Measurements from ENCODE around the gene ANKRA2. TPM values are rescaled to one million over a fixed set of nuclear protein-coding genes. Genes with fewer than 3 reads are reported as not detected.
A peak's percentile ranks its signal among the peaks of the same experiment; 100 is the strongest.

The ANKRA2 gene
- total RNA-seq, 2 donors from 2014 or later = 17.5 to 18.3 TPM

- H3K27me3 ChIP-seq = no peaks in the 10 kb centered on the region
- H3K27ac ChIP-seq = no peak overlapping the region
- no peaks in the 10 kb centered on the region for H3K36me3 ChIP-seq
- no peak overlapping the region for H3K4me3 ChIP-seq
- TF ChIP-seq CTCF (IDR thresholded peaks at IDR 0.05) = no peak
- no peak overlapping the region for H3K9ac ChIP-seq (ENCODE audit: low read depth in 2 of 2, low read length in 2 of 2)
- intact Hi-C loops (cut with DNase I) = no loop called here
- DNase-seq = peak; percentile 58
- H3K9me3 ChIP-seq = no peaks in the 10 kb centered on the region
- no peaks in the 10 kb centered on the region for H3K4me1 ChIP-seq
Observed at GRCh38 chr5:73605223-73606087, 40.0 kb upstream of the ANKRA2 start.

- no peaks in the 10 kb centered on the region for H3K4me1 ChIP-seq
- intact Hi-C loops (cut with DNase I) = no loop called here
- no peak overlapping the region for H3K4me3 ChIP-seq
- H3K27me3 ChIP-seq = no peaks in the 10 kb centered on the region
- no peak for TF ChIP-seq CTCF (IDR thresholded peaks at IDR 0.05)
- no peak overlapping the region for H3K9ac ChIP-seq (ENCODE audit: low read depth in 2 of 2, low read length in 2 of 2)
- H3K27ac ChIP-seq = no peak overlapping the region
- H3K36me3 ChIP-seq = no peaks in the 10 kb centered on the region
- DNase-seq = no peak
- H3K9me3 ChIP-seq = no peaks in the 10 kb centered on the region
Observed at GRCh38 chr5:73603998-73604397, 38.6 kb upstream of the ANKRA2 start.

GRCh38 chr5:73599380-73599779 is 33.9 kb upstream of the ANKRA2 start:
- no peak for DNase-seq
- no peak overlapping the region for H3K4me3 ChIP-seq
- no peak overlapping the region for H3K27ac ChIP-seq
- H3K4me1 ChIP-seq = no peaks in the 10 kb centered on the region
- H3K36me3 ChIP-seq = no peaks in the 10 kb centered on the region
- intact Hi-C loops (cut with DNase I) = no loop called here
- H3K9ac ChIP-seq (ENCODE audit: low read depth in 2 of 2, low read length in 2 of 2) = no peak overlapping the region
- no peaks in the 10 kb centered on the region for H3K9me3 ChIP-seq
- H3K27me3 ChIP-seq = no peaks in the 10 kb centered on the region
- no peak for TF ChIP-seq CTCF (IDR thresholded peaks at IDR 0.05)

GRCh38 chr5:73596705-73597328 is 31.4 kb upstream of the ANKRA2 start:
- Histone ChIP-seq H3K9ac (ENCODE audit: low read depth in 2 of 2, low read length in 2 of 2) (no peak overlapping the region), H3K4me1 (no peaks in the 10 kb centered on the region), H3K4me3 (no peak overlapping the region), H3K36me3 (no peaks in the 10 kb centered on the region), H3K27ac (no peak overlapping the region), H3K27me3 (no peaks in the 10 kb centered on the region), H3K9me3 (no peaks in the 10 kb centered on the region)
- TF ChIP-seq CTCF (IDR thresholded peaks at IDR 0.05) = peak; percentile 43
- intact Hi-C loops (cut with DNase I) = no loop called here
- DNase-seq = peak; percentile 53

- Histone ChIP-seq H3K27me3 (no peaks in the 10 kb centered on the region), H3K9ac (ENCODE audit: low read depth in 2 of 2, low read length in 2 of 2) (no peak overlapping the region), H3K27ac (no peak overlapping the region), H3K4me1 (no peaks in the 10 kb centered on the region), H3K36me3 (no peaks in the 10 kb centered on the region), H3K4me3 (no peak overlapping the region), H3K9me3 (no peaks in the 10 kb centered on the region)
- intact Hi-C loops (cut with DNase I) = loop anchor here (5.0 kb wide), 1 partner anchor 100 kb away; no protein-coding TSS in a partner anchor
- no peak for TF ChIP-seq CTCF (IDR thresholded peaks at IDR 0.05)
- no peak for DNase-seq
Observed at GRCh38 chr5:73592551-73592950, 27.1 kb upstream of the ANKRA2 start.
